Activated naive CD4-positive, alpha-beta T cell treated with anti-CD3 and anti-CD28 coated beads, Interleukin-2, amount 50 U/mL, for 72 hours (primary cell): ENCODE results near the gene ITSN1. TPM values are rescaled to one million over a fixed set of nuclear protein-coding genes. Genes with fewer than 3 reads are reported as not detected.
"Not testable (repeated sequence)": the region's sequence is repeated elsewhere in the genome, so short reads cannot be mapped to it uniquely, and the experiment has no call there.

Experiments
- ATAC-seq, 2 donors: fragments of 150-1000 bp; cut with Tn5 transposase; 2 replicates each; pipeline ENCODE4 v1.10.0; 2021; ENCODE audit warnings: mild to moderate bottlenecking in 2 of 2, moderate library complexity in 2 of 2
- DNase-seq, 2 donors: peaks; one replicate each; pipeline ENCODE4 v3.0.0; 2021 to 2022; ENCODE audit warnings: low spot score in 2 of 2
- H3K27ac Mint-ChIP-seq, 2 donors: one replicate each; pipeline ENCODE4 v1.8.0; 2022; ENCODE audit warnings: mild to moderate bottlenecking in 2 of 2, mixed read lengths in 2 of 2
- H3K36me3 Mint-ChIP-seq, 2 donors: one replicate each; pipeline ENCODE4 v1.8.0; 2022; ENCODE audit warnings: mixed read lengths in 2 of 2
- H3K9me3 Mint-ChIP-seq, 2 donors: one replicate each; pipeline ENCODE4 v1.8.0; 2022; ENCODE audit warnings: mixed read lengths in 2 of 2
- total RNA-seq, 2 donors: library from RNA; stranded (reverse); gene quantifications; one replicate each; pipeline ENCODE4 v1.2.3, GENCODE V29; 2022

The ITSN1 gene
- total RNA-seq, 2 donors from 2014 or later, result 5.3 to 6.7 TPM

- H3K9me3 Mint-ChIP-seq, result no peaks in the 10 kb centered on the region
- H3K27ac Mint-ChIP-seq, result no peak overlapping the region
- DNase-seq, result no peak
- no peak for ATAC-seq
- H3K36me3 Mint-ChIP-seq, result no peaks in the 10 kb centered on the region
Observed at GRCh38 chr21:33667636-33668035, 25.3 kb downstream of the ITSN1 start.

- Mint-ChIP-seq H3K36me3 (no peaks in the 10 kb centered on the region), H3K9me3 (no peaks in the 10 kb centered on the region), H3K27ac (no peak overlapping the region)
- DNase-seq (no peak), ATAC-seq (no peak)
Observed at GRCh38 chr21:33668180-33668579, 25.9 kb downstream of the ITSN1 start.

DNA sequence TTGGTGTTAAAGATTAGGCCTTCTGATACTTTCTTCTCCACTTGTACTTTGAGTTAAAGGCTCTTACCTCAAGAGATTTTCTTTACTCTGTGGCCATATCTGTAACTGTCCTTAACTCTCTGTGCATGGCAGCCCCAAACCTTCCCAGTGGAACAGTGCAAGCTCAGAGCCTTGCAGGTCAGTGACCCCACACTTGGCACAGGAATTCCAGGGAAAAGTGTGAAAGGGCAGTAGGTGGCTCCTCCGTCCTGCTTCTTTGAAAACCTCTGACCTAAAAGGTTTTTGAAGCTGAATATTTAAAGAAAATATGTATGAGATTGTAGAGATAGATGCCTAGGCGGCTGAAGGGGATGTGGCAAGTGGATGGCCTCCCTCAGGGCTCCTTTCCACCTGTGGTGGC, 26.3 kb downstream of the ITSN1 start:
- Mint-ChIP-seq H3K9me3 (no peaks in the 10 kb centered on the region), H3K36me3 (no peaks in the 10 kb centered on the region), H3K27ac (no peak overlapping the region)
- ATAC-seq, result no peak
- DNase-seq, result no peak

DNA sequence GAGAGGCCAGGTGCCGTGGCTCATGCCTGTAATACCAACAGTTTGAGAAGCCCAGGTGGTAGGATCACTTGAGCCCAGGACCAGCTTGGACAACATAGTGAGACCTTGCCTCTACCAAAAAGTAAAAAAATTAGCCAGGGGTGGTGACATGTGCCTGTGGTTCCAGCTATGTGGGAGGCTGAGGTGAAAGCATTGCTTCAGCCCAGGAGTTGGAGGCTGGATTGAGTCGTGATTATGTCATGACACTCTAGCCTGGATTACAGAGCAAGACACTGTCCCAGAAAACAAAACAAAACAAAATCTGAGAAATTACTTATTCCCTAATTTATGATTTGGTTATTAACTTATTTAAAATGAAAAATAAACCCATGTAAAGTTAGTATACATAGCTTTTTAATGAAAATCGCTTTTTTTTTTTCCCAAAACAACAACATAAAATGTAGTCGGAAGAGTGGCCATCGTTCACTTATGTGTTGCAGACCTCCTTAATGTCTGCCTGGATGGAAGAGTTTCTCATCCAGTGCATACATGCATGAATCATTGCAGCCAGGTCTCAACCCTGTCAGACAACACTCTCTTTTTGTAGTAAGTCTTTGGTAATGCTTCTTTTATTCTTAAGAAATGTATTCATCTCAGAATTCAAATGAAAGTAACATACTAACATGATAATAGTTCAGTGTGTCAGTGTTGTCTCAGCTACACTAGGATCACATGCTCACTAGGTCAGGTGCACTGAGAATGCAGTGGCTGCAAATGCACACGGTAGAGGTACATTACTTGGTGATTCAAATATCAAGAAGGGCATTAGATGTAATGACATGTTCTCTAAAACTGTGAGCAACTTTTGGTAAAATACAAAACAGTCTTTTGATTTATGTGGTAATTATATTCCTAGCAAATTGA, 28.0 kb downstream of the ITSN1 start:
- no peaks in the 10 kb centered on the region for H3K9me3 Mint-ChIP-seq

DNA sequence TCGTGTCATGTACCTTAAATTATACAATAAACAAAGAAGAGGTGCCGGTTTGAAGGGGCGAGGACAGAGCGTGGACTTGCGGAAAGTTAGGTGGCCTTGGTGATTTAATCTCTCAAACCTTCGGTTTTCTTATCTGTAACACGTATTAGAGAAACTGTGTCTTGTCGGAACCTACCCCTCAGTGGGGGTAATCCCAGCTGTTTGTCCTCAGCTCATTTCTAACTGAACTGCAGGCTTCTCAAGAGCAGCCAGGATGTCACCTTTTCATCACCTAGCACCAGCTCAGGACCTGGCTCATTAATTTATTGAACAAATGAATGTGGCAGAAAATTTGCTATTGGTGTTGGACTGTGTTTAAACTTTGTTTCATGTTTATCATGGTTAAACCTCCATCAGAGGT, 31.2 kb downstream of the ITSN1 start:
- DNase-seq (no peak), ATAC-seq (no peak)
- Mint-ChIP-seq H3K36me3 (no peaks in the 10 kb centered on the region), H3K9me3 (no peaks in the 10 kb centered on the region), H3K27ac (no peak overlapping the region)

More for the DNA sequence above, 28.0 kb downstream of the ITSN1 start:
- DNase-seq (no peak), ATAC-seq (no peak)
- Mint-ChIP-seq H3K36me3 (no peaks in the 10 kb centered on the region), H3K27ac (no peak overlapping the region)

GRCh38 chr21:33674226-33674625, 31.9 kb downstream of the ITSN1 start:
- Mint-ChIP-seq H3K9me3 (no peaks in the 10 kb centered on the region), H3K27ac (no peak overlapping the region), H3K36me3 (no peaks in the 10 kb centered on the region)
- DNase-seq (no peak), ATAC-seq (no peak)

- not testable (repeated sequence) for DNase-seq, H3K36me3 Mint-ChIP-seq, ATAC-seq, H3K9me3 Mint-ChIP-seq, H3K27ac Mint-ChIP-seq
Observed at GRCh38 chr21:33676666-33677065, 34.4 kb downstream of the ITSN1 start.

- Mint-ChIP-seq H3K36me3 (no peaks in the 10 kb centered on the region), H3K9me3 (no peaks in the 10 kb centered on the region), H3K27ac (no peak overlapping the region)
- ATAC-seq, result no peak
- no peak for DNase-seq
Observed at GRCh38 chr21:33677450-33677849, 35.1 kb downstream of the ITSN1 start.

DNA sequence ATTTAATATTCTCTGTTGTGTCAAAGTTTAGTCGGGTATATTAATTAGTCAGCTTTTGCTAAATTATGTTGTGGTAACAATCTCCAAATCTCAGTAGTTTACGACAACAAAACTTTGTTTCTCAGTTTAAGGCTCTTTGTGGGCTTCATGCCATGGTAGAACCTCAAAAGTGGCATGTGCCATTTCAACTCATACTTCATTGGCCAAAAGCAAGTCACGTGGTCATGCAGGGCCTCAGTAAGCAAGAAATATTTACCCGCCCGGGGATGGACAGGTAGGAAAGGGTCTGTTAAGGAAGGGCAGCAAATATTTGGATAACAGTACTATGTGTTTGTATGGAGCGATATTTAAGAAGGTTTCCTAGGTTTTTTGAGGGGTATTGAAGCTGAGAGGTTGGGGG, 38.6 kb downstream of the ITSN1 start:
- Mint-ChIP-seq H3K36me3 (no peaks in the 10 kb centered on the region), H3K9me3 (no peaks in the 10 kb centered on the region), H3K27ac (no peak overlapping the region)
- DNase-seq, result no peak
- no peak for ATAC-seq

DNA sequence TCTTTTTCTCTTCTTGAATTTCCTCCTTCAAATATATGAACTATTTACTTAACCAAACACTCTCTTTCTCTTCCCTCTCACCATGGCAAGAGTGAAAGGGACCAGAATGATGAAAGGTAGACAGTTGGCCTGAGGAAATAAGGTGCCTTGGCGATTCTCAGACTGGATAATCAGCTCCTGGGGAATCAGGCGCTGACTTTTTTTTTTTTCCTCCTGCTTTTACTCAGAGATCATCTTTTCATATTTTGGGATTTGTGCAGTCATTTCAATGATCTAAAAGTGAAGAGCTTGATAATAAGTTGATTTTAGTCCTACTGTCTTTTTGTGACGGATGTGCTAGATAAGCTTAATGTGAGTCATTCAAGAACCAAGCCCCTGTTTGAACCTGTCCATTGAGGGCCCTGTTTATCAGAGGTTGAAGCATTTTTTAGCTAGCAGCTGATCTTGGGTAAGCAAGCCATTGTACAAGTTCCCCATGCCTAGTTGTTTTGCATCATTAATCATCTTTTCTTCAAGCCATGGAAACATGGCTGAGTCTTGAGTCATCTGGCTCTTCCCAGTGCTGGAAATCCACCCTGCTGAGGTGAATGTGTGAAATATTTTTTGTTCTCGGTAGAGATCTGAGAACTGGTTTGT, 40.8 kb downstream of the ITSN1 start:
- no peak for ATAC-seq
- Mint-ChIP-seq H3K36me3 (no peaks in the 10 kb centered on the region), H3K27ac (no peak overlapping the region), H3K9me3 (no peaks in the 10 kb centered on the region)
- no peak for DNase-seq

DNA sequence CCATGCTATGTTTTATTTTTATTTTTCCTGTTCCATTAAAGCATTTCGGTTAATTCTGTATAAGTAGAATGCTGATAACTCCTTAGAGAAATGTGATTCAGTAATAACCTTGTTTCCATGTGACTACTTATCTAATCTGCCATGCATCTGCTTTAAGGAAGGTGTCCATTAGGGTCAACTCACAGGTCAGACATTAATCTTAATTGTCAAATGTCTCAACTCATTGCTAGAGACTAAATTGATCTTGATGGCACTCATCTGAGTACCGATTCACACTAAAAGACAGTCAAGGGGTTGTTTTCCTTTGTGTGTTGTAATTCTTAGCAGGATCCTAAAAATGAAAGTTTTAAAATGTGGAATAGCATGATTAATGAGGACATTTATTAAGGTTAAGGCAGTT, 41.8 kb downstream of the ITSN1 start:
- Mint-ChIP-seq H3K9me3 (no peaks in the 10 kb centered on the region), H3K36me3 (no peaks in the 10 kb centered on the region), H3K27ac (no peak overlapping the region)
- DNase-seq (no peak), ATAC-seq (no peak)

DNA sequence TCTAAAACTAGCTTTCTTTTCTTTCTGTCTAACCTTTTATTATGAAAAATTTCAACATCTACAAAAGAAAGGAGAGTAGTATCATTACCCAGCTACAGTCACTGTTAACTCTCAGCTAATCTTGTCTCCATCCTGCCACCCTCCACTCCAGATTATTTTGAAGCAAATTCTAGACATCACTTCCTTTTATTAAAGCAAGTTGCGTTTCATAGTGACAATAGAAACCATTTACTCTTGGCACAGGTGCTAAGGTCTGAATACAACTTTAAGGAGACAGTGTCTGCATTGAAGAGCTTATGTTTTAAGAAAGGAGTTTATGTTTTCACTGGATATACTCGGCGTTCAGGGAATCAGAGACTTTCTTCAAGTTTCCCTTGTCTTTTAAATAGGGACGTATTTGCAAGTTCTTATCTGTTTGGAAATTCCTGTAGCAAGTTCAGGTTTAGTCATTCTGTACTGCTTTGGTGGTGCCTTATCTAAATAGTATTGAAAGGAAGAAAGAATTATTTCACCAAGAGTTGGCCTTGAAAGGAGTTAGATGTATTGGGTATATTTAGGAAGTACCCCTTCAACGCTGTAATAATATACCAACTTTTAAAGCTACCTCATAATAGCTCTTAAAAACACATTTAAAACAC, 42.7 kb downstream of the ITSN1 start:
- no peak for ATAC-seq
- Mint-ChIP-seq H3K9me3 (no peaks in the 10 kb centered on the region), H3K36me3 (no peaks in the 10 kb centered on the region), H3K27ac (no peak overlapping the region)
- no peak for DNase-seq

- DNase-seq (no peak), ATAC-seq (no peak)
- H3K9me3 Mint-ChIP-seq, result no peaks in the 10 kb centered on the region
- H3K27ac Mint-ChIP-seq, result no peak overlapping the region
- H3K36me3 Mint-ChIP-seq, result no peaks in the 10 kb centered on the region
Observed at GRCh38 chr21:33685613-33686197, 43.4 kb downstream of the ITSN1 start.

DNA sequence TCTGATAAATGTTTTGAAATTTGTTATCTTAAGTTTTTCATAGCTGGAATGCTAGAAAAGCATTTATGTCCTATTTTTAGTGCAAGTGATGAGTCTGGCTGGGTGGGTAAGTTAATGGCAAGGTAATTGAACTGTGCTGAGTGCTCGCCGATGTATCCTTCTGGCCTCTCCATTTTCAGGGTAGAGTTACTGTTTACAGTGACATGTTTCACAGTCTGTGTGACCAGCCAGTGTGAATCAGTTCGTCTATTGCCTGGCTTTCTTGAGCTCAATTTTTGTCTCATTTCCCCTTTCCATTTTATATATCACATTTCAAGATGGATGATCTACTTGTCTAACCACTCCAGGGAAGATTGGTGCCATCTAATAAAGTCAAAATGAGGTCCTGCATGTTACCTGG, 44.1 kb downstream of the ITSN1 start:
- no peak for DNase-seq
- no peak for ATAC-seq
- Mint-ChIP-seq H3K36me3 (no peaks in the 10 kb centered on the region), H3K27ac (no peak overlapping the region), H3K9me3 (no peaks in the 10 kb centered on the region)

DNA sequence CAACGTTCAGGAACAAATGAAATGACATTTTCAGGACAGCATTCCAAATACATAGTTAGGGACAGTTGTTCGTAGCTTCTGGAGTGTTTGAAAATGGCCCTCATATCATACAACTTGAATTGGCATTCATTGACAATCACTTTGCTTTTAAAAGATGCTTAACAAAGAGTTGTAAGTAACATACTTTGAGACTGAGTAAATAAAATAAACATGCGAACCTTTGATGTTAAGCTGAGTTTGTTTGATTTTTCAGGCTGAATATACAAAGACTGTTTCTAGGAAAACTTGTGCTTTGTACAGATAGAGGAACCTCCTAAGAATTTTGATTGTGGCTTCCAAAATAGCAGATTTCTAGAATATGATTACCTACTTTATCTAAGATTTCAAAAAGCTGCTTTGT, 45.3 kb downstream of the ITSN1 start:
- ATAC-seq (no peak), DNase-seq (no peak)
- no peak overlapping the region for H3K27ac Mint-ChIP-seq

GRCh38 chr21:33688353-33688752, 46.1 kb downstream of the ITSN1 start:
- H3K36me3 Mint-ChIP-seq, result no peaks in the 10 kb centered on the region
- ATAC-seq, result no peak
- no peak for DNase-seq
- no peaks in the 10 kb centered on the region for H3K9me3 Mint-ChIP-seq
- no peak overlapping the region for H3K27ac Mint-ChIP-seq

More for the DNA sequence above, 45.3 kb downstream of the ITSN1 start:
- Mint-ChIP-seq H3K9me3 (no peaks in the 10 kb centered on the region), H3K36me3 (no peaks in the 10 kb centered on the region)

DNA sequence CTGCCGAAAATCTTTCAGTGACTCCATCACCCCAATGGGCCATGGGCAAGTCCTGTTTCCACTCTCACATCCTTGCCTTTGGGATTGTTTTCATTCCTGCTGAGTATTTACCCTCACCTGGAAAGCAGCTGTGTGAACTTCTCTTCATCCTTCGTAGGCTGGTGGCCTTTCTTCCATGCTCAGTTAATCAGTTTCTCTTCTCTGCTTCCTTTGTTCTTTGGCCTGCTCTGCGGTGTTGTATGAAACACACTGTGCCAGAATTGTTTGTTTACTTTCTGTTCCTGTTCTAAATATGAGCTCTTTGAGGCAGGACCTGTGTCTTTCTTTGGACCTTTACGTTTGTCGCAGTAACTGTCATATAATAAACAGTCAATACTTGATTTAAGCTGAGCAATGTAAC, 48.6 kb downstream of the ITSN1 start:
- ATAC-seq (no peak), DNase-seq (no peak)
- Mint-ChIP-seq H3K9me3 (no peaks in the 10 kb centered on the region), H3K36me3 (no peaks in the 10 kb centered on the region), H3K27ac (no peak overlapping the region)
